Stimulated activated CD8-positive, alpha-beta memory T cell treated with anti-CD3 and anti-CD28 coated beads, Interleukin-4, amount 100 ng/mL, for 48 hours (primary cell): ENCODE results near the gene MEF2C.
"Not testable (repeated sequence)": the region's sequence is repeated elsewhere in the genome, so short reads cannot be mapped to it uniquely, and the experiment has no call there.

Experiments
- DNase-seq: peaks from one replicate; pipeline ENCODE4 v3.0.0-alpha.2; 2020

MEF2C gene

GRCh38 chr5:88858392-88858791 lies 24.6 kb downstream of the MEF2C start:
- DNase-seq = no peak

DNA sequence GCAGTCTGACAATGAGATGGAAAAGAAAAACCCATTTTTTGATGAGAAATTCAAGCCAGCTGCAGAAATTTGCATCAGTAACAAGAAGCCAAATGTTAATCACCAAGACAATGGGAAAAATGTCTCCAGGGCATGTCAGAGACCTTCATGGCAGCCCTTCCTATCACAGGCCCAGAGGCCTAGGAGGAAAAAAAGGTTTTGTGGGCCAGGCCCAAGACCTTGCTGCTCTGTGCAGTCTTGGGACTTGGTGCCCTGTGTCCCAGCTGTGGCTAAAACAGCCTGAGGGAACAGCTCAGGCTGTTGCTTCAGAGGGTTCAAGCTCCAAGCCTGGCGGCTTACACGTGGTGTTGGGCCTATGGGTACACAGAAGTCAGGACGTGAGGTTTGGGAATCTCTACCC lies 26.6 kb downstream of the MEF2C start:
- DNase-seq = not testable (repeated sequence)

GRCh38 chr5:88854769-88855168 lies 28.2 kb downstream of the MEF2C start:
- no peak for DNase-seq

GRCh38 chr5:88847420-88847819 lies 35.6 kb downstream of the MEF2C start:
- DNase-seq = no peak

GRCh38 chr5:88846434-88846833 lies 36.5 kb downstream of the MEF2C start:
- no peak for DNase-seq

DNA sequence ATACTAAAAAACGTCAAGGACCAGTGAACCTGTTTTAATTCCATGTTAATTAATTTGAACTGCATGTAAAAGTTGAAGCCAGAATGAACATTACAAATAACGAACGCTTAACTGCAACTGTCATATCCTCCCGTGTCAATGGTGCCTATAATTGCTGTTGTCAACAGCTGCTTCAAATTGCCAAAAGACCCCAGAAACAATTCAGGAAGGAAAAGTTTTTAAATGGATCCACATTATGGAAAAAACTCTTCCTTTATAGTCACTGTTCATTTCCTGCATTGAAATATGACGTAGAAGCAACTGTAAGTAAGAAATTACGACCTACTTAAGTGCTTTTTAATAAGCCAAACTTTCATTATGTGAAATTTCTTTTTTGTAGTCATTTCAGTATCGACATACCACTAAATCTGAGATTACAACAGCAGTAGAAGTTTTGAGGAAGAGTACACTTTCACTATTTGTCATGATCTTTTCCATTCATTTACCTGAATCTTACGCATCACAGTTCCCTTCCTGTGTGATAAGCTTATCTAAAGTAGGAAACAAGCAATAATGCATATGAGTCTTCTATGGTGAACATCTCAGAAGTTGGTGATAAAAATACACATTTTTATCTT lies 37.8 kb downstream of the MEF2C start:
- no peak for DNase-seq

GRCh38 chr5:88842784-88843183 lies 40.2 kb downstream of the MEF2C start:
- DNase-seq = no peak

DNA sequence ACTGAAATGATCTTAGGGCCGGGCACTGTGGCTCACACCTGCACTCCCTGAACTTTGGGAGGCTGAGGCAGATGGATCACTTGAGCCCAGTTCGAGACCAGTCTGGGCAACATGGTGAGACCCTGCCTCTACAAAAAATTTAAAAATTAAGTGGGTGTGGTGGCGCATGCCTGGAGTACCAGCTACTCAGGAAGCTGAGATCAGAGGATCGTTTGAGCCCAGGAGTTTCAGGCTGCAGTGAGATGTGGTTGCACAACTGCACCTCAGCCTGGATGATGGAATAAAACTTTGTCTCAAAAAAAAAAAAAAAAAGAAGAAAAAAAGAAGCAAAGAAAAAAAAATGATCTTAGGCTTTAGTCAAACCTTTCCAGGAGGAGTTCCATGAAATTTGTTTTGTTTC lies 41.8 kb downstream of the MEF2C start:
- DNase-seq = no peak

- DNase-seq = no peak
Measured at GRCh38 chr5:88840495-88840894, 42.5 kb downstream of the MEF2C start.

- no peak for DNase-seq
Measured at GRCh38 chr5:88839238-88839637, 43.7 kb downstream of the MEF2C start.

DNA sequence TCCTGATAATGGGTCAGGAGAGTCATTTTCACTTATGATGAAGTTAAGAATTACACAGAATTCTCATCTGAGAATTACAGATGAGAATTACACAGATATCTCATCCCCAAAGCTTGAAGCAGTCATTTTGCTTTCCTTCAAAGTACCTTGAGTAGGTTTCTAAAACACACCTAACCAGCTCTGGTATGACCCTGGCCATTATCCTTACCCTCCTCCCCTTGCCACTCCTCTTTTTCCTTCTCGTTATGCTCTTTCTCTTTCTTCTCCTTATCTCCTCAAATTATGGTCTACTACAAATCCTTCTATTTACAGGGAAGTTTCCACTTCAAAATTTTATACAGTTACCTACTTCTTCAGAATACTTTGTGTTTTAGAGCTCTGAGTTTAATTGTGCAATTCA lies 44.5 kb downstream of the MEF2C start:
- no peak for DNase-seq

DNA sequence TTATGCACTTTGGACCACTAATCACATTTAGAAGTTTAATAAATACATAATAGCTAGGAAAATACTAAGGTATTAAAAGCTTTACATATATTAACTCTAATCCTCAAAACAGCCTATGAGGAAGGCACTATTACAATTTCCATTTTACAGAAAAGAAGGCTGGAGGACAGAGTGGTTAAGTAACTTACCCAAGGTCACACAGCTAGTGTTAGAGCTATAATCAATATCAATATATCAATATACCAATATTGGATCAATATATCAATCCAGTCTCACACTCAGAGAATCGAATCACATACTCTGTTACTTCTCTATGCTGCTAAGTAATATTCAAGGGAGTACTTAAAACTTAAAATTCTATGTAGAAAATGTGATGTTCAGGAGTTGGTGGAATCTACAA lies 45.2 kb downstream of the MEF2C start:
- DNase-seq = no peak

- DNase-seq = no peak
Measured at GRCh38 chr5:88837222-88837621, 45.8 kb downstream of the MEF2C start.

- no peak for DNase-seq
Measured at GRCh38 chr5:88836195-88836838, 46.7 kb downstream of the MEF2C start.

DNA sequence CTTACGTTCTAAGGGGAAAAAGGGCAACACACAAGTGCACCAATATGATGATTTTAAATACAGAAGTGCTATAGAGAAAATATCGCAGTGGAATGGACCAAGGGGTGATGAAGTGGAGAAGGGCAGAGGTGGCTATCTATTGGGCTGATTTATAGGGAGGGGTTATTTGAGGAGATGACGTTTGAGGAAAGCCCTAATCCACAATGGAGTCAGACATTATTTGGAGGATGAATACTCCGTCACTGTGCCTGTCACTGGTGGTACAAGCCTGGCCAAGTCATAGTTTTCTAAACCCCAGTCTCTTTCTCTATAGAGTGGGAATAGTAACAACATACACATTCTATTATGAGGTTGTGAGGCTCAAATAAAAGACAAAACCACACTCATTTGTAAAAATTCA lies 48.5 kb downstream of the MEF2C start:
- no peak for DNase-seq

DNA sequence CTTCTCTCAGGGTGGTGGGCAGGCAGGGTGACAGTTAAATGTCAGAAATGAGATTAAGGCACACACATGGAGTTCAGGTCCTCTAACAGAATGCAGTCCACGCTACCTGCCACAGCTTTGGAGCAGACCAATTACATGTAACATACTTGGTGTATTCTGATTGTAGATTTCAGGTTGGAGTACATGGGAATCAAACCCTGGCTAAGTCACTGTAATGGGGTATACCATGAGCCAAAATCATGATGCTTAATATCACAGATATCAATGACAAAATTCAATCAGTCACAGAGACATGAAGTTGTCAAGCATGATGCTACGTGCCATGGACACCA lies 48.9 kb downstream of the MEF2C start:
- DNase-seq = no peak

GRCh38 chr5:88833371-88834130 lies 49.4 kb downstream of the MEF2C start:
- DNase-seq = peak; percentile 57

DNA sequence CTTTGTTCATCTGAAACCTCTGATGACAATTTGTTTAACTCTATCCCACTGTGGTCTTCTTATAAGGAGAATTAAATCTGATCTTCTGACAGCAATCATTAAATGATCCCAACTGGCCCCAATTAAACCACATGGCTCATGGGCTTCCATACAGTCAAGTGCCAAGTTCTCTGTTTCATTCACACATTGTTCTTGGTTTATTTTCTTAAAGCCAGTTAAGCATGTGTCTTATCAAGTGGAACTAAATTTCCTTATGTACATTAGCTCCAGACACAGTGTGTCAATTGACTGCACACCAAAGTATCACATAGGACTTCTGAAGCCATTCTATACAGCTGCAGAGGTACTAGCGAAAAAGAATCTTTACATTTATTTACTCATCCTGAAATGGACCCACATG lies 51.2 kb downstream of the MEF2C start:
- no peak for DNase-seq

DNA sequence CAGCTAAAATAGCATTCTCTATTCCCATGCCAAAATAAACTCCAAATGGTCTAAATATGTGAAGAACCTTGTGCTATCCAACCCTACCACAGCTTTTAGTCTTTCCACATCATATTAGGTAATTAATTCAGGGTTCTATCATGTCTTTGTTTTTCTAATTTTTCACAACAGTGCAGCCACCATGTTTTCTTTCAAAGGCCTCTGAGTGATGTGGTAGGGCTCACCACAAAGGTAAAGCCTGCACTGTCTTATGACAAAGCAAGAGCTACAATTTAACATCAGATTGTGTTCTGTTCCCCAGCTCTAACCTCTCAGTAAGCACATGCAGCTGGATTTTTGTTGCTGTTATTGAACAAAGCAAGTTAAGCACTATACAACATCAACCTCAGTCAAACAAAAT lies 52.4 kb downstream of the MEF2C start:
- no peak for DNase-seq

DNA sequence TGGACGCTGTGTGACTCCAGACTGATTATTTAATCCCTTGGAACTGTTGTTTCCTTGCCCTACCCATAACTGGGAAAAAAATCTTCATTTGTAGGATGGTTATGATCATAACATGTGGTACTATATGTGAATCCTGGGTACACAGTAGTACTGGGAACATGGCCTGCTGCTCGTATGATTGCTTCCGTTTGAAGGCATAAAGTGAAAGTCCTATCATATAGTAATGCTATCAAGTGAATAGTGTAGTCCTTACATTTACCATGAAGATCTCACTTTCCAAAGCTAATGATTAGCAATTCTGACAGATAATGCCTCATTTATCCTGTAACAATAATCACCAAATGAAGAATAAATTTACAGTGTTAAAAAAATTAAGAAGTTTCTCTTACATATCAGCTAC lies 53.2 kb downstream of the MEF2C start:
- DNase-seq = no peak

- no peak for DNase-seq
Measured at GRCh38 chr5:88829054-88829453, 53.9 kb downstream of the MEF2C start.

DNA sequence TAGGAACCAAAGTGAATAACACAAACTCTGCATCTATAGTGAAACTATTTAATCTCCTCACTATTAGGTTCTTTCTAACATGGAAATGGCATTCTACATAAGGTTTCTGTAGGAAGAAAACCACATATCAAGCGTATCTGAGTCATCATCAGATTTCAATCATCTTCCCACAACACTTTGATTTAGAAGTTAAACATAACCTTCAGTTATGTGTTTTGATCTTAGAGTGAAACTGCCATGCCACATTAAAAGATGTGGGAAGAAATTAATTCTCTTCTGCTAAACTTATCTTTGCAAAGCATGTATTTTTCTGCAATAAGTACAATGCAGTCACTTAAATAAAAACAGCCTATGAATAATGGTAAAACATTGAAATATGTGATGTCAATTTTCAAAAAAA lies 55.0 kb downstream of the MEF2C start:
- no peak for DNase-seq

- no peak for DNase-seq
Measured at GRCh38 chr5:88826646-88827585, 56.1 kb downstream of the MEF2C start.
